Loucy (cell line): Measurements from ENCODE around the gene MYO1E.
A peak's percentile ranks its signal among the peaks of the same experiment; 100 is the strongest.

Experiments used
- H2AFZ ChIP-seq: fragments of 200-600 bp; sonication (generic); 2 replicates; pipeline ENCODE4 v1.6.0; 2016; ENCODE audit warnings: antibody characterized with exemption, mild to moderate bottlenecking, low read length, moderate library complexity
- H3F3A ChIP-seq: fragments of 200-600 bp; 2 replicates; pipeline ENCODE4 v1.6.0; 2016; ENCODE audit warnings: antibody characterized with exemption, low read depth, mild to moderate bottlenecking
- H3K27me3 ChIP-seq: fragments of 200-600 bp; sonication (generic); 2 replicates; pipeline ENCODE4 v1.6.1; 2014; ENCODE audit warnings: low read length, mild to moderate bottlenecking; ENCODE audit not compliant: insufficient read depth, poor library complexity, severe bottlenecking
- H3K36me3 ChIP-seq: fragments of 200-600 bp; sonication (generic); 2 replicates; pipeline ENCODE4 v1.6.1; 2016; ENCODE audit warnings: low read length; ENCODE audit not compliant: insufficient read depth
- H3K4me1 ChIP-seq: fragments of 200-600 bp; sonication (generic); 2 replicates; pipeline ENCODE4 v1.5.1; 2014; ENCODE audit warnings: low read length, mild to moderate bottlenecking; ENCODE audit not compliant: insufficient read depth, poor library complexity, severe bottlenecking
- H3K4me2 ChIP-seq: fragments of 200-600 bp; sonication (generic); 2 replicates; pipeline ENCODE4 v1.6.0; 2014; ENCODE audit warnings: antibody characterized with exemption, low read length, low read depth, mild to moderate bottlenecking; ENCODE audit not compliant: poor library complexity, severe bottlenecking
- H3K4me3 ChIP-seq: fragments of 200-600 bp; sonication (generic); 2 replicates; pipeline ENCODE4 v1.5.1; 2014; ENCODE audit warnings: low read length, mild to moderate bottlenecking, mixed read lengths; ENCODE audit not compliant: poor library complexity, severe bottlenecking
- H3K79me2 ChIP-seq: fragments of 200-600 bp; sonication (generic); 2 replicates; pipeline ENCODE4 v1.6.1; 2014; ENCODE audit warnings: low read length; ENCODE audit not compliant: insufficient read depth
- H3K9ac ChIP-seq: fragments of 200-600 bp; sonication (generic); 2 replicates; pipeline ENCODE4 v1.6.0; 2014; ENCODE audit warnings: mild to moderate bottlenecking, low read depth, low read length, moderate library complexity; ENCODE audit not compliant: poor library complexity, severe bottlenecking
- H3K9me2 ChIP-seq: fragments of 200-600 bp; sonication (generic); replicated peaks from 2 replicates; pipeline ENCODE4 v1.6.1; 2016; ENCODE audit warnings: low read depth, low read length, mixed read lengths
- H3K9me3 ChIP-seq: fragments of 200-600 bp; sonication (generic); 2 replicates; pipeline ENCODE4 v1.6.1; 2014; ENCODE audit warnings: mild to moderate bottlenecking, antibody characterized with exemption, low read length, low read depth; ENCODE audit not compliant: insufficient read depth
- H4K20me1 ChIP-seq: fragments of 200-600 bp; sonication (generic); 2 replicates; pipeline ENCODE4 v1.6.0; 2014; ENCODE audit warnings: antibody characterized with exemption, low read length, mild to moderate bottlenecking; ENCODE audit not compliant: insufficient read depth, poor library complexity, severe bottlenecking
- EZH2phosphoT487 ChIP-seq: fragments of 200-600 bp; IDR thresholded peaks from 2 replicates; pipeline ENCODE4 v1.6.1; 2018; ENCODE audit warnings: antibody characterized with exemption, mild to moderate bottlenecking, moderate library complexity, borderline replicate concordance
- TF ChIP-seq, protein P1 (sequence below): fragments of 200-600 bp; sonication (generic); conservative IDR thresholded peaks from 2 replicates; pipeline ENCODE4 v1.5.1; 2014; ENCODE audit warnings: mild to moderate bottlenecking, antibody characterized with exemption, low read length

Gene MYO1E

DNA sequence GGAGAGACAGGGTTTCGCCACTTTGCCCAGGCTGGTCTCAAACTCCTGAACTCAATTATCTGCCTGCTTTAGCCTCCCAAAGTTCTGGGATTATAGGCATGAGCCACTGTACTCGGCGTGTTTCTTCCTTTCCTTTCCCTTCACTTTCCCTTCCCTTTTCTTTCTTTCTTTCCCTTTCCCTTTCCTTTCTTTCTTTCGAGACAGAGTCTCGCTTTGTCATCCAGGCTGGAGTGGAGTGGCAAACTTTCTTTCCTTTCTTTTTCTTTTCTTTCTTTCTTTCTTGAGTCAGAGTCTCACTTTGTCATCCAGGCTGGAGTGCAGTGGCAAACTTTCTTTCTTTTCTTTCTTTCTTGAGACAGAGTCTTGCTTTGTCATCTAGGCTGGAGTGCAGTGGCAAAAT is 183.4 kb downstream of the MYO1E start:
- no peak overlapping the region for H2AFZ ChIP-seq
- no peaks in the 10 kb centered on the region for H3K9me2 ChIP-seq
- H3K9me3 ChIP-seq: no peaks in the 10 kb centered on the region
- no peaks in the 10 kb centered on the region for H4K20me1 ChIP-seq
- no peaks in the 10 kb centered on the region for H3K79me2 ChIP-seq
- no peaks in the 10 kb centered on the region for H3F3A ChIP-seq
- H3K27me3 ChIP-seq: no peaks in the 10 kb centered on the region
- H3K4me2 ChIP-seq: no peak overlapping the region
- no peak overlapping the region for H3K9ac ChIP-seq
- no peak for TF ChIP-seq EZH2phosphoT487
- TF ChIP-seq, protein P1, sequence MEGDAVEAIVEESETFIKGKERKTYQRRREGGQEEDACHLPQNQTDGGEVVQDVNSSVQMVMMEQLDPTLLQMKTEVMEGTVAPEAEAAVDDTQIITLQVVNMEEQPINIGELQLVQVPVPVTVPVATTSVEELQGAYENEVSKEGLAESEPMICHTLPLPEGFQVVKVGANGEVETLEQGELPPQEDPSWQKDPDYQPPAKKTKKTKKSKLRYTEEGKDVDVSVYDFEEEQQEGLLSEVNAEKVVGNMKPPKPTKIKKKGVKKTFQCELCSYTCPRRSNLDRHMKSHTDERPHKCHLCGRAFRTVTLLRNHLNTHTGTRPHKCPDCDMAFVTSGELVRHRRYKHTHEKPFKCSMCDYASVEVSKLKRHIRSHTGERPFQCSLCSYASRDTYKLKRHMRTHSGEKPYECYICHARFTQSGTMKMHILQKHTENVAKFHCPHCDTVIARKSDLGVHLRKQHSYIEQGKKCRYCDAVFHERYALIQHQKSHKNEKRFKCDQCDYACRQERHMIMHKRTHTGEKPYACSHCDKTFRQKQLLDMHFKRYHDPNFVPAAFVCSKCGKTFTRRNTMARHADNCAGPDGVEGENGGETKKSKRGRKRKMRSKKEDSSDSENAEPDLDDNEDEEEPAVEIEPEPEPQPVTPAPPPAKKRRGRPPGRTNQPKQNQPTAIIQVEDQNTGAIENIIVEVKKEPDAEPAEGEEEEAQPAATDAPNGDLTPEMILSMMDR: no peak
- no peak overlapping the region for H3K4me3 ChIP-seq
- H3K36me3 ChIP-seq: no peaks in the 10 kb centered on the region
- H3K4me1 ChIP-seq: no peaks in the 10 kb centered on the region

DNA sequence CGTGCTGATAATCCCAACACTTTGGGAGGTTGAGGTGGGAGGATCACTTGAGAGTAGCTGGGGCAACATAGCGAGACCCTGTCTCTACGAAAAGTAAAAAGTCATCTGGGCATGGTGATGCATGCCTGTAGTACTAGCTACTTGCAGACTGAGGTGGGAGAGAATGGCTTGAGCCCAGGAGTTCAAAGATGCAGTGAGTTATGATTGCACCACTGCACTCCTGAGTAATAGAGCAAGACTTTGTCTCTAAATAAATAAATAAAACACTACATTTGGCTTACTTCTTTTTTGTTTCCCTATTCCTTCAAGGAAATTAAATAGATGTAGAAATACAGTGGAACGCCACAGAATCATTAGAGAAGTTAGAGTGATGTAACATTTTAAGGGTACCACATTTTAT is 186.2 kb downstream of the MYO1E start:
- Histone ChIP-seq H3K4me1 (no peaks in the 10 kb centered on the region), H3K36me3 (no peaks in the 10 kb centered on the region), H4K20me1 (no peaks in the 10 kb centered on the region), H3F3A (no peaks in the 10 kb centered on the region), H2AFZ (no peak overlapping the region), H3K9me2 (no peaks in the 10 kb centered on the region), H3K4me3 (no peak overlapping the region), H3K9ac (no peak overlapping the region), H3K9me3 (peaks cover 4% of the 10 kb centered on the region; the same call in 1 of the 2 replicates), H3K79me2 (no peaks in the 10 kb centered on the region), H3K4me2 (no peak overlapping the region), H3K27me3 (no peaks in the 10 kb centered on the region)
- no peak for TF ChIP-seq EZH2phosphoT487
- TF ChIP-seq, protein P1: no peak

DNA sequence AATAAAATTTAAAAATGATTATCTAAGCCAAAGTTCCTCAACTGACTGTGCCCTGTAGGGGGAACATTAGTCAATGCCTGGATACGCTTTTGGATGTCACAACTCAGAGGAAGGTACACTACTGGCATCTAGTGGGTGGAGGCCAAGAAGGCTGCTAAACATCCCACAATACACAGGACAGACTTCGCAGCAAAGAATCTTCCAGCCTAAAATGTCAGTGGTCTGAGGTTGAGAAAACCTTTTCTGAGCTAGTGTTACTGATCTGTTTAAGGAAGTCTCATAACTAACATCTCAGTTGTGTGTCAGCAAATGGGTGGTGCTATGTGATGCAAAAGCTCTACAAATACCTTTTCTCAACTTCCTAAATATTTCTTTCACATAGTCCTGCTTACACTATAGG is 186.9 kb downstream of the MYO1E start:
- H3K9me3 ChIP-seq: peaks cover 8% of the 10 kb centered on the region; the same call in 1 of the 2 replicates
- H3K4me3 ChIP-seq: no peak overlapping the region
- no peaks in the 10 kb centered on the region for H4K20me1 ChIP-seq
- H3K4me1 ChIP-seq: no peaks in the 10 kb centered on the region
- no peaks in the 10 kb centered on the region for H3K36me3 ChIP-seq
- H3K9ac ChIP-seq: no peak overlapping the region
- H3K4me2 ChIP-seq: no peak overlapping the region
- no peaks in the 10 kb centered on the region for H3K27me3 ChIP-seq
- no peaks in the 10 kb centered on the region for H3K9me2 ChIP-seq
- H3K79me2 ChIP-seq: no peaks in the 10 kb centered on the region
- no peak for TF ChIP-seq EZH2phosphoT487
- TF ChIP-seq, protein P1: peak; percentile 42; the same call in 1 of the 2 replicates
- no peak overlapping the region for H2AFZ ChIP-seq
- H3F3A ChIP-seq: no peaks in the 10 kb centered on the region
